Spinal cord (tissue), 10 donors: ENCODE measurements around the gene MOXD1. TPM values are rescaled to one million over a fixed set of nuclear protein-coding genes. Genes with fewer than 3 reads are reported as not detected.
A peak's percentile ranks its signal among the peaks of the same experiment; 100 is the strongest.

Experiments
- DNase-seq, 6 donors: peaks; one replicate each; pipeline versions ENCODE4 v3.0.0 to v3.0.0-alpha.2; 2013 to 2015; ENCODE audit warnings: low spot score in 6 of 6, low read depth in 4 of 6
- H3K27ac ChIP-seq: one replicate; pipeline ENCODE4 v1.5.1; 2013; ENCODE audit warnings: low read depth, low read length, control low read depth
- H3K27me3 ChIP-seq: one replicate; pipeline ENCODE4 v1.6.1; 2013; ENCODE audit warnings: low read length; ENCODE audit not compliant: control insufficient read depth, insufficient read depth
- H3K36me3 ChIP-seq: one replicate; pipeline ENCODE4 v1.6.1; 2013; ENCODE audit warnings: low read length; ENCODE audit not compliant: control insufficient read depth, insufficient read depth
- H3K4me1 ChIP-seq: one replicate; pipeline ENCODE4 v1.6.1; 2013; ENCODE audit warnings: low read length; ENCODE audit not compliant: control insufficient read depth, insufficient read depth
- H3K4me3 ChIP-seq: one replicate; pipeline ENCODE4 v1.5.1; 2013; ENCODE audit warnings: low read depth, low read length, control low read depth
- H3K9me3 ChIP-seq: one replicate; pipeline ENCODE4 v1.6.1; 2013; ENCODE audit warnings: low read length; ENCODE audit not compliant: control insufficient read depth, insufficient read depth
- WGBS: methylation state at CpG from one replicate; pipeline ENCODE4 v1.1.5; 2013; ENCODE audit warnings: missing lambda C conversion rate; ENCODE audit not compliant: insufficient coverage; 5-methylcytosine and 5-hydroxymethylcytosine counted together
- polyA plus RNA-seq, 2 donors: library from polyadenylated mRNA; unstranded; fragments of 120-200 nt; gene quantifications; one replicate each; pipeline ENCODE4 v1.2.1, GENCODE V29; 2013; ENCODE audit not compliant: insufficient read length in 2 of 2
- total RNA-seq, 2 donors: library from RNA; depleted of rRNA in 1 of 2; stranded (reverse); fragments of 120-200 nt in 1 of 2; fragments of >200 nt in 1 of 2; gene quantifications; one replicate each; pipeline versions ENCODE4 v1.2.3 to v1.2.4, GENCODE V29; 2013 to 2014
- donor health status: healthy.

MOXD1 gene
- total and polyA plus RNA-seq, 4 donors, result 11.4 to 32.9 (median 16.9) TPM

- no CpG with 5 or more reads among the region's 6 CpGs for whole genome bisulfite sequencing
- H3K4me3 ChIP-seq, result no peak overlapping the region
- no peak overlapping the region for H3K27ac ChIP-seq
- no peaks in the 10 kb centered on the region for H3K36me3 ChIP-seq
- H3K9me3 ChIP-seq, result peaks cover 7% of the 10 kb centered on the region
- DNase-seq, result no peak
- no peaks in the 10 kb centered on the region for H3K4me1 ChIP-seq
- no peaks in the 10 kb centered on the region for H3K27me3 ChIP-seq
Observed at GRCh38 chr6:132418235-132418965, 17.1 kb upstream of the MOXD1 start.

GRCh38 chr6:132414761-132415160 lies 13.5 kb upstream of the MOXD1 start:
- Histone ChIP-seq H3K9me3 (peaks cover 1% of the 10 kb centered on the region), H3K27ac (no peak overlapping the region), H3K36me3 (no peaks in the 10 kb centered on the region), H3K4me3 (no peak overlapping the region), H3K4me1 (no peaks in the 10 kb centered on the region), H3K27me3 (no peaks in the 10 kb centered on the region)
- DNase-seq, result no peak
- 100% methylated on average over 1 of the region's 5 CpGs for WGBS

- 67% methylated on average over 2 of the region's 6 CpGs for WGBS
- no peaks in the 10 kb centered on the region for H3K36me3 ChIP-seq
- no peaks in the 10 kb centered on the region for H3K27me3 ChIP-seq
- H3K4me1 ChIP-seq, result no peaks in the 10 kb centered on the region
- H3K9me3 ChIP-seq, result peaks cover 1% of the 10 kb centered on the region
- no peak for DNase-seq
- H3K4me3 ChIP-seq, result no peak overlapping the region
- H3K27ac ChIP-seq, result no peak overlapping the region
Observed at GRCh38 chr6:132414322-132414721, 13.0 kb upstream of the MOXD1 start.

- Histone ChIP-seq H3K27me3 (no peaks in the 10 kb centered on the region), H3K9me3 (peaks cover 1% of the 10 kb centered on the region), H3K27ac (no peak overlapping the region), H3K36me3 (no peaks in the 10 kb centered on the region), H3K4me1 (no peaks in the 10 kb centered on the region), H3K4me3 (no peak overlapping the region)
- DNase-seq, result no peak
- no CpG with 5 or more reads among the region's 1 CpG for WGBS
Observed at GRCh38 chr6:132413499-132413802, 12.2 kb upstream of the MOXD1 start.

- peak overlapping the region; percentile 33 for H3K27ac ChIP-seq
Observed at GRCh38 chr6:132412656-132413498, 11.6 kb upstream of the MOXD1 start.

GRCh38 chr6:132411296-132411695 lies 10.0 kb upstream of the MOXD1 start:
- Histone ChIP-seq H3K27me3 (no peaks in the 10 kb centered on the region), H3K36me3 (no peaks in the 10 kb centered on the region), H3K9me3 (peaks cover 1% of the 10 kb centered on the region), H3K4me3 (no peak overlapping the region), H3K27ac (no peak overlapping the region), H3K4me1 (no peaks in the 10 kb centered on the region)
- 89% methylated on average over 1 of the region's 4 CpGs for WGBS
- DNase-seq, result no peak

More at GRCh38 chr6:132412656-132413498, 11.6 kb upstream of the MOXD1 start:
- Histone ChIP-seq H3K36me3 (no peaks in the 10 kb centered on the region), H3K4me3 (no peak overlapping the region), H3K9me3 (peaks cover 1% of the 10 kb centered on the region), H3K27me3 (no peaks in the 10 kb centered on the region), H3K4me1 (no peaks in the 10 kb centered on the region)
- DNase-seq, result no peak
- WGBS, result 71% methylated on average over 1 of the region's 5 CpGs

- no peak overlapping the region for H3K4me3 ChIP-seq
- no peaks in the 10 kb centered on the region for H3K36me3 ChIP-seq
- WGBS, result no CpG with 5 or more reads among the region's 3 CpGs
- DNase-seq, result no peak
- no peak overlapping the region for H3K27ac ChIP-seq
- no peaks in the 10 kb centered on the region for H3K4me1 ChIP-seq
- no peaks in the 10 kb centered on the region for H3K27me3 ChIP-seq
- H3K9me3 ChIP-seq, result no peaks in the 10 kb centered on the region
Observed at GRCh38 chr6:132410830-132411229, 9.6 kb upstream of the MOXD1 start.

- no peak for DNase-seq
- Histone ChIP-seq H3K9me3 (no peaks in the 10 kb centered on the region), H3K4me1 (peaks cover 14% of the 10 kb centered on the region), H3K27ac (no peak overlapping the region), H3K4me3 (no peak overlapping the region), H3K36me3 (no peaks in the 10 kb centered on the region), H3K27me3 (peaks cover 20% of the 10 kb centered on the region)
- WGBS, result no CpG with 5 or more reads among the region's 2 CpGs
Observed at GRCh38 chr6:132405143-132405915, 4.1 kb upstream of the MOXD1 start.

GRCh38 chr6:132404736-132405135 lies 3.5 kb upstream of the MOXD1 start:
- peaks cover 14% of the 10 kb centered on the region for H3K4me1 ChIP-seq
- H3K4me3 ChIP-seq, result no peak overlapping the region
- no peak overlapping the region for H3K27ac ChIP-seq
- H3K36me3 ChIP-seq, result no peaks in the 10 kb centered on the region
- no peaks in the 10 kb centered on the region for H3K9me3 ChIP-seq
- no peak for DNase-seq
- H3K27me3 ChIP-seq, result peaks cover 26% of the 10 kb centered on the region
- whole genome bisulfite sequencing, result no CpG with 5 or more reads among the region's 3 CpGs
